Bronchial epithelial cell (primary cell): Measurements from ENCODE around the gene ADGRG6. TPM values are rescaled to one million over a fixed set of nuclear protein-coding genes. Genes with fewer than 3 reads are reported as not detected.
"Not testable (repeated sequence)": the region's sequence is repeated elsewhere in the genome, so short reads cannot be mapped to it uniquely, and the experiment has no call there.

Source experiments
- DNase-seq: peaks from one replicate; pipeline ENCODE4 v3.0.0-alpha.2; 2010; ENCODE audit warnings: low read depth
- FAIRE-seq: peaks from 2 replicates; lab custom pipeline; 2011; peaks lifted over from hg19 to GRCh38; lab: Jason Lieb, UNC
- H3K27me3 ChIP-seq: 2 replicates; pipeline ENCODE4 v1.5.1; 2011; ENCODE audit warnings: low read length; ENCODE audit not compliant: control insufficient read depth, insufficient read depth
- H3K36me3 ChIP-seq: 2 replicates; pipeline ENCODE4 v1.5.1; 2011; ENCODE audit warnings: low read length; ENCODE audit not compliant: control insufficient read depth, insufficient read depth
- H3K4me3 ChIP-seq: 2 replicates; pipeline ENCODE4 v1.5.1; 2011; ENCODE audit warnings: mild to moderate bottlenecking, low read depth, low read length, control low read depth
- CTCF ChIP-seq: IDR thresholded peaks from 2 replicates; pipeline ENCODE4 v1.5.1; 2011; ENCODE audit warnings: mild to moderate bottlenecking, moderate library complexity, low read length, control low read depth, inconsistent platforms; ENCODE audit not compliant: insufficient read depth, severe bottlenecking
- total RNA-seq: library from RNA; depleted of rRNA; stranded (reverse); fragments of >200 nt; gene quantifications from 2 replicates; pipeline ENCODE4 v1.2.1, GENCODE V29; 2014

The ADGRG6 gene
- total RNA-seq, 1 donor from 2014 or later: 12.4 TPM

- Histone ChIP-seq H3K27me3 (no peaks in the 10 kb centered on the region), H3K36me3 (peaks cover 7% of the 10 kb centered on the region), H3K4me3 (no peak overlapping the region)
- TF ChIP-seq CTCF: no peak
- FAIRE-seq (no peak), DNase-seq (no peak)
Observed at GRCh38 chr6:142417331-142417750, 115.5 kb downstream of the ADGRG6 start.

GRCh38 chr6:142419071-142419470 lies 117.3 kb downstream of the ADGRG6 start:
- no peak for FAIRE-seq

GRCh38 chr6:142420802-142421201 lies 119.0 kb downstream of the ADGRG6 start:
- peaks cover 5% of the 10 kb centered on the region for H3K36me3 ChIP-seq

More at GRCh38 chr6:142419071-142419470, 117.3 kb downstream of the ADGRG6 start:
- Histone ChIP-seq H3K27me3 (no peaks in the 10 kb centered on the region), H3K36me3 (peaks cover 7% of the 10 kb centered on the region), H3K4me3 (no peak overlapping the region)
- DNase-seq: no peak
- TF ChIP-seq CTCF: no peak

GRCh38 chr6:142421285-142422117 lies 119.7 kb downstream of the ADGRG6 start:
- Histone ChIP-seq H3K36me3 (peaks cover 5% of the 10 kb centered on the region), H3K27me3 (no peaks in the 10 kb centered on the region), H3K4me3 (no peak overlapping the region)
- FAIRE-seq (no peak), DNase-seq (no peak)
- TF ChIP-seq CTCF: no peak

More at GRCh38 chr6:142420802-142421201, 119.0 kb downstream of the ADGRG6 start:
- no peak for FAIRE-seq
- Histone ChIP-seq H3K4me3 (no peak overlapping the region), H3K27me3 (no peaks in the 10 kb centered on the region)
- no peak for DNase-seq
- no peak for TF ChIP-seq CTCF

- H3K27me3 ChIP-seq, H3K36me3 ChIP-seq, H3K4me3 ChIP-seq, FAIRE-seq, DNase-seq: not testable (repeated sequence)
Observed at GRCh38 chr6:142426444-142427132, 124.8 kb downstream of the ADGRG6 start.

- not testable (repeated sequence) for H3K27me3 ChIP-seq, DNase-seq, FAIRE-seq, H3K36me3 ChIP-seq, H3K4me3 ChIP-seq
Observed at GRCh38 chr6:142428468-142428867, 126.7 kb downstream of the ADGRG6 start.
